ENCODE data around the gene TMEM119.
"Not testable (repeated sequence)": the region's sequence is repeated elsewhere in the genome, so short reads cannot be mapped to it uniquely, and the experiment has no call there.

TMEM119 gene

DNA sequence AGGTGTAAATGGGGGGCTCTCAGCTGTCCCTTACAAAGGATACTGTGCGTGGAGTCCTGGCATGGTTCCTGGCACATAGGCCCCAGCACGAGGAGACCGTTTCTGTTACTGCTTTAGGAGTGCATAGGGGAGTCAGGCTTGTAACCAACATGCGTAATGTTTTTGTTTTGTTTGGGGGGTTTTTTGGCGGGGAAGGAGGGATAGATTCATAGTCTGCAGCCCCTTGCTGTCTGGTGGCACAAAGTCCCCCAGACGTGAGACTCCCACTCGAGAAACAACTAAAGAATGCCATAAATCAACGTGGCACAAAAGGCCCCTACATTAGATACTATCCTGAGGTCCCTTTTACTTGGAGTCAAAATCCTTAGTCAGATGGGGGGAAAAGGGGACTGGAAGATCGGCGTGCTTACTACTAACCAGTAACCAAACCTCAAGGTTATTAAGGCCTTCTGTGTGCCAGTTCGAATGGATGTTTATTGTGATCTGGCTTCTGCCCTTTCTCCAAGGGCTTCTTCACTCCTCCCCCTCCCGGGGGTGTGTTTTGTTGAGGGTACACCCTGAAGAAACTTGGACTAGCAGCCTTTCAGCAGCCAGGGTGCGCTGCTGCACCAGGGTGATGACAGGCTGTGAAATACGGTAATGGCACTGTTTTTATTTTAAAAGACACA is 34.6 kb downstream of the TMEM119 start:
- peak; percentile 89 for DNase-seq

DNA sequence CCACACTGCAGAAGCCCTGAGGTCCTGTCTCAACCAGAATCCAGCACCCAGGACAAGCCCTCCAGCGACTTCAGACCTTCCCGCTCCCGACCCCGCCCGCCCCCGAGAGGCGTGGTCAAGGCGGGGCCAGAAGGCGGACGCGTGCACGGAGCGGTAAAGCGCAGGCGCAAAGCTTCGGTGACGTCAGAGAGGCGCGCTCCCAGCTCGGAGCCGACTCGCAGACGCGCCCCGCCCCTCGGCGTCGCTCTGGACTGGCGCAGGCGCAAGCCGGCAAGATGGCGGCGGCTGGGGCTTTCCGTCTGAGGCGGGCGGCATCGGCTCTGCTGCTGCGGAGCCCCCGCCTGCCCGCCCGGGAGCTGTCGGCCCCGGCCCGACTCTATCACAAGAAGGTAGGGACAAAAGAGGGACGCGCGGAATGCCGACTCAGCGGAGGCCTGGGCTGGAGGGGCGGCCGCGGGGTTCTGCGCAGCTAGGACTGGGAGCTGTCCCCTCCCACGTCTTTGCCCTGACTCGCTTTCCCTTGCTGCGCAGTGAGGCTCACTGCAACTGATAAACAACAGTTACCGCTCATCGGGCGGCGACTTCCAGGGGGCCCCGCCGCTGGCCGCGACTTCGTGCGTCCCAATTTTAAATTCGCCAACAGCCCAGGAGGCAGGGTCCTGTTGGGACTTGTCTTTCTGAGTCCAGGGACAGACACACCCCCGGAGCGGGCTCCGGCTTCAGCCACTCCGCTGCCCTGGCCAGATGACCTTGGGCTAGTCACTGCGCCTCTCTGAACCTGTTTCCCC is 35.3 kb downstream of the TMEM119 start, which contains the start of gene ISCU:
Gene ISCU (plus strand): TSS at position 249 of the 788 bp plus-strand sequence. CDS start 27 bp downstream, at position 276.
- DNase-seq: peak; percentile 99

DNA sequence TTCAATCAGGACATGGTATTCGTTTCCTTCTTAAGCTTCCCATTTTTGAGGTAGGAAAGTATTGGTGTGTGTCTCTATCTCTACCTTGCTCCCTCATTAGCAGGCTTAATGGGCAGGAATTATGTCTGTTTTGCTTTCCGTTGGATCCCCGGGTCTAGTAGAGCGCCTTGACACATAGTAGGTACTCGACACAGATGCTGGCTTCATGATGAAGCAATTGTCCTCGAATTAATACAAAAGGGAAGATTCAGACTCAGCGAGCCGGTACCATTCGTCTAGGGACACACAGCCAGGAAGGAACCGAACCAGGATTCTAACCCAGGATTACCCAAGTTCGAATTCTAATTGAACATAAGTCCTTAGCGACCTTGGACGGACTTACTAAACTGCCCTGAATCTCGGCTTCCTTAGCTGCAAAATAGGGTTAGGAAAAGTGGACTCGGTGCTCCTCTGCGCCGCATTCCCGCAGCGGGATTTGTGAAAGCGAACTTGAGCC is 36.0 kb downstream of the TMEM119 start:
- no peak for DNase-seq

DNA sequence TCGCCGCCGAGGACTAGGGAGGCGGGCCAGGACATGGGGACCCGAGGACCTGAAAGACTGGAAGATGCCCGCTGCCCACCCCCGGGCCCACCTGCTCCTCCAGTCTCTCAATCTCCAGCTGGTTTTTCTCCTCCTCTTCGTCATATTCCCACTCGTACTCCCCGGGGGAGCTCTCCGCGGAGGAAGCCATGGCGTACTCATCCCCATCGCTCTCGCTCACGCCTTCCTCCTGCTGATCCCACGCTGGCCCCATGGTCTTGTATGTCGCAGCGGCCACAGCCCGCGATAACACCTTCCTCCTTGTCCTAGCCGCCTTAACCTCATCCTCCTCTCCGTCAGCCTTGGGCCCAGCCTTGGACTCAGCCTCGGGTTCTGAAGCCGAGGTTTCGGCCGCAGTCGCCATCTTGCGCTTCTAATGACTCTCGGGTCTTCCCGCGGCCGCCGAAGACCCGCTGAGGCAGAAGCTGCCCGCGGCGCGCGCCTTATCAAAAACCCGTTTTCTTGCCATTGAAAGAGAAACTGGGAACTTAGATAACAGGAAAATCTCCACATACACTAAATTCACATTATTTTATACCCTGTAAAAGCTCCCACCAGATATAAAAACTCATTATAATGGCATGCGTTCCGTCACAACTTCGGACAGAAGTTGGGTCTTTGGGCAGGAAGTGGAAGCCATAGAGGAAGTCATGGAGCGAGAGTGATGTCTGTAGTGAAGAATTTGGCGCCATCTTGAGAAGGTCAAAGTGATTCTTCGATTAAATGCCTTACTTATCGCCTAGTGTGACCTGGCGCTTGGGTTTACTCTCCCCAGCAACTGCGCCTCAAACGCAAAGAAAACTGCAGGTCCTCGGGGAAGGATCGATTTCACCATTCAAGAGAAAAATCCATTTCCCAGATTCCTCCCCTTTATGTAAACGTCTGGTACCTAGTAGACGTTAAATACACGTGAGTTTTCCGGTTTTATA is 36.8 kb downstream of the TMEM119 start, which contains the start of gene SART3:
Gene SART3 (minus strand): TSS at position 422 of the 968 bp plus-strand sequence. CDS start 19 bp downstream, at position 403.
- peak; percentile 90 for DNase-seq

DNA sequence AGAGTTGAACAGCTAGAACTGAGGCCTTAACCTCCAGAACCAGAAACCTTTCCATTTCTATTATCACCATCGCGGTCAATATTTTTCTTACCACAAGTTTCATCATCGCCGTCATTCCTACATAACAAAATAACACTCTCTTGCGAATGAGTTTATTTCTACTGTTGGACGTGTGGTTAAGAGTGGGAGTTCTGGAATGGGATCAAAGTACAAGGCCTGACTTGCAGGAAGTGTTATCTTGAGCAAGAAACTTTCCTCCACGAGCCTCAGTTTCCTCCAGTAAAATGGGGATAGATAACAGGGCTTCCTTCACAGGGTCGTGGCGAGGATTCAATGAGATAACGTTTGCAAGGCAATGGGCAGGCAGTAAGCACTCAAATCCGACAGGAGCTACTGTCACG is 37.6 kb downstream of the TMEM119 start:
- DNase-seq: no peak

DNA sequence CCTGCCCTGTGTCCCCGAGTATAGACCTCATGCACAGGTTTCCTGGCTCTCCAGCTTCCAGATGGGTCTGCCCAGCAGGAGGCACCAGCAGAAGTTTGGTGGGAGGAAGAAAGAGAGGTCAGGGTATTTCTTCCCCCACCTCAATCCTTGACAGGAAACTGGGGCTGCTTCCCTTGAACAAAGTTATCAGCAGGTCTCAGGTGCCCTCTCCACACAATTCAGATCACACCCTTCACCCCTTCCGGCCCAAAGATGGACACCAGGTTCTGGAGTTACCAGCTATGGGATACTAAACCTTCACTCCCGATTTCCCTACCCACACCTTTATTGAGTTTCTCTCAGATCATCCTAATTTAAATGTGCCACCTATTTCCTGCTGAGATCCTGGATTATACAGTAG is 38.1 kb downstream of the TMEM119 start:
- no peak for DNase-seq

DNA sequence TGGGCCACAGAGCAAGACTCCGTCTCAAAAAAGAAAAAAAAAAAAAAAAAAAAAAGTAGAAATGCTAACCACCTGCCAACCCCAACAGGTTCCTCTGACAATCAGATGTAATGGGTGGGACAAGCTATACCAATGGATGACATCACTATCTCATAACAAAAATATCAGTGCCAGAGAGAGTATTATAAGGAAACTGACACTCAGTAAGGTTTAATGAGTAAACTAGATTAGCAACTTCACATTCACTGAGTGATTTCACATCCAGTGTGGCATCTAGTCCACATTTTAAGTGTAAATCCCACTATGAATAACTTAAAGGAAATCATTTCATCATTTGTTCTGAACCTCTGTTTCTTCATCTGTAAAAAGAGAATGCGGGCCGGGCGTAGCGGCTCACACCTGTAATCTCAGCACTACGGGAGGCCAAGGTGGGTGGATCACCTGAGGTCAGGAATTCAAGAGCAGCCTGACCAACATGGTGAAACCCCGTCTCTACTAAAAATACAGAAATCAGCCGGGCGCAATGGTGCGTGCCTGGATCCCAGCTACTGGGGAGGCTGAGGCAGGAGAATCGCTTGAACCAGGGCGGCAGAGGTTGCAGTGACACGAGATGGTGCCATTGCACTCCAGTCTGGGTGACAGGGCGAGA is 38.8 kb downstream of the TMEM119 start:
- DNase-seq: no peak

DNA sequence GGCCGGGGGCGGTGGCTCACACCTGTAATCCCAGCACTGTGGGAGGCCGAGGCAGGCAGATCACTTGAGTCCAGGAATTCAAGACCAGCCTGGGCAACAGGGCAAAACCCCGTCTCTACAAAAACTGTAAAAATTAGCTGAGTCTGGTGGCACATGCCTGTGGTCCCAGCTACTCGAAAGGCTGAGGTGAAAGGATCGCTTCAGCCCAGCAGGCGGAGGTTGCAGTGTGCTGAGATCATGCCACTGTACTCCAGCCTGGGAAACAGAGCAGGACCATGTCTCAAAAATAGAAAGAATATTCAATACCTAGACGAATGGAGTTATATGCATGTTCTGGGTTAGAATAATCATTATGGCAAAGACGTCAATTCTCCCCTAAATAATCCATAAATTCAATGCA is 42.5 kb downstream of the TMEM119 start:
- not testable (repeated sequence) for DNase-seq

DNA sequence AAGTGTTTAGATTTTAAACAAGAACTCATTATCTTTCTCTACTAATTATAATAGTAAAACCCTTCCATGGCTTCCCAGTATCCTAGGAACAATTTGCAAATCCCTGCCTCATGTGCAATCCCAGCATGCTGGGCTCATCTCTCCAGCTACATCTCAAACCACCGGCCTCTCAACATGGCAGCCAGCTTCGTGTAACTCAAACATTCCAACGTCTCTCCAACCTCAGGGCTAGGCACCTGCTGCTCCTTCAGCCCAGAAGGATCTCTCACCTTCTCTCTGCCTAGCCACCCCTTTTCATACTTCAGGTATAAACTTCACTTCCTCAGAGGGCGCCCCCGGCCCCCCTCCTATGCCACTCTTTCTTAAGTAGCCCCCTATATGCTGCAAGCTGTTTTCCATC is 44.1 kb downstream of the TMEM119 start:
- DNase-seq: no peak

DNA sequence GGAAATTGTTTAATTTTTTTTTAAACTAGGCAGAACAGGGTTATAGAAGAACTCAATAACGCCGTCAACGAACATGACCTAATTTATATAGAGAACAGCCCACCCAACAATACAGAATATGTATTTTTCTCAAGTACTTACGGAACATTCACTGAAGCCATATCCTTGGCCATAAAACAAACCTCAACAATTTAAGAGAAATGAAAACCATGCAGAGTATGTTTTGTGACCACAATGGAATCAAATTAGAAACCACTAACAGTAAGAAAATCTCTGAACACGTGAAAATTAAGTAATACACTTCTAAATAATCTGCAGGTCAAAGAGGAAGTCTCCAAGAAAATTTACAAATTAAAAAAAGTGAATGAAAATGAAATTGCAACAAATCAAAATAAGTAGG is 46.3 kb downstream of the TMEM119 start:
- no peak for DNase-seq

DNA sequence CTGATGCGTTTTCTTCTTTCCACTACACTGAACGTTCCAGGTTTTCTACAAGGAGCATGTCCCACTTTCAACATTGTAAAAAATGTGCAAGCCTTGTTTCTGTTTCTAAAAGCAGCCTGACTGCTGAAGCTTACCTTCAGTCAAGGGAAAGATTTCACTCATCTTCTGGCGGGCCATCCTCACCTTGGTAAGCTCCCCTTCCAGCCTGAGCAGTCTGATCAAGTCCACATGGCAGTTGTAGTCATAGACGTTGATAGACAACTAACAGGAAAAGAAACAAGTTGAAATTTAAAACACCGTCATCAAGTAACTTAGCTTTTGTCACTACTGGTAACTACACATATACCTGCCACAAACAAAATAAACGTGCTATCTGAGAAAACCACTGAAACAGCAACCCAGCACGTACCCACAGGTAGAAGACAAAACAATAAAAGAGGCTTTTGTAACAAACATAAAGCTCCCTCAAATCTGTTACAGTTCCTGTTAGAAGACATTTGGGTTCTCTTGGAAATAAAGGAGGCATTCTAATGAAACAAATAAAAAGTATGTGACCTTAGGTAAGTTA is 48.8 kb downstream of the TMEM119 start:
- no peak for DNase-seq

DNA sequence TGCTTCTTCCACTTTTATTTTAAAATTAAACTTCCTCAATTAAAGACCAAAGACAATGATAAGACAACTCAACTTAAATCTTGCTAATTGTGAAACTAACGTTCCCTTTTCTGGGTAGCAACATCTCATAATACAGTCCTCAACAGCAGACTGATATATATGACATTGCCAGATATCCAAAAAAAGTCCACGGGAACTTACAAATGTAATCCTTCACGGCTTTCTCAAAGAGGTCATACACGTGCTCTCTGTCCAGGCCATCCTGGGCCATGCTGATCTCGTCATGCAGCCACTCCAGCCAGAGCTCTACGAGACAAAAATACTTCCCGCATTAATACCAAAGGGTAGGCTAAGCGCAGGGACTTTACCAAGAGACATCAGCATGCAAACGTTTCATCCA is 50.2 kb downstream of the TMEM119 start:
- DNase-seq: no peak

DNA sequence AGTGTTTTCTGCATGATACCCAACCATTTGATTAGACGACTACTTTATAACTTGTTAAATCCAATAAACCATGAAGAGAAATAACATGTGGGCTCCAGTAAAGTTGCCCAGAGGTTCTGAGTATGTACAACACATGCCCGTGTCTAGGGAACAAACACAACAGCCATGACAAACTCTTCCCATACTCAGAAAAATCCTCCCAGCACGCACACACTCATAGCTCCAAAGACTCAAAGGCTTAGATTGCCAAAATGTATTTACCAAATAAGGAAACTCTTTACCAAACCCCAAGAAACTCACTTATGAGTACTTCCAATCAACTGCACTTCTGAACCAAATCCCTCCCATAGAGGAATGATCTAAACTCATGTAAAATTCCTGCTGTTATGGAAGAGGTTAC is 54.2 kb downstream of the TMEM119 start:
- no peak for DNase-seq

DNA sequence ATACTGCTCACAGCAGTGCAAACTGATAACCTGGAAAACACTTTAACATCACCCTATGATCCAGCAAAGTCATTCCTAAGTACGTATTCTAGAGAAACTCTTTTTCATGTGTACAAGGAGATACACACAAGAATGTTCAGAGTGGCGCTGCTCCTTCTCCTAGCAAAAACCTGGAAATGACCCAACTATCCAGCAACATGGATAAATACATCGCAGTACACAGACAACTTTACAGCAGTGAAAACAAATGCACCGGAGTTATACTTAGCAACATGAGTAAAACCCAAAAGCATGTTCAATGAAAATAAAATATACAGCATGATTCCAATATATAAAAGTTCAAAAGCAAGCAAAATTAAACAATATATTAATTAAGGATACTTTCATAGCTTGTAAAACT is 55.6 kb downstream of the TMEM119 start:
- no peak for DNase-seq
